ENCODE measurements around the gene ARFGAP3.

The ARFGAP3 gene

GRCh38 chr22:42820045-42820763 is 36.9 kb downstream of the ARFGAP3 start:
- peak; percentile 67 for DNase-seq (ENCODE audit: low spot score)

GRCh38 chr22:42819412-42820044 is 37.5 kb downstream of the ARFGAP3 start:
- DNase-seq (ENCODE audit: low spot score): no peak

- DNase-seq (ENCODE audit: low spot score): no peak
Observed at GRCh38 chr22:42817556-42817955, 39.5 kb downstream of the ARFGAP3 start.

- no peak for DNase-seq (ENCODE audit: low spot score)
Observed at GRCh38 chr22:42816336-42816735, 40.7 kb downstream of the ARFGAP3 start.

- no peak for DNase-seq (ENCODE audit: low spot score)
Observed at GRCh38 chr22:42814616-42815015, 42.5 kb downstream of the ARFGAP3 start.

GRCh38 chr22:42814215-42814614 is 42.9 kb downstream of the ARFGAP3 start:
- no peak for DNase-seq (ENCODE audit: low spot score)

GRCh38 chr22:42813501-42813900 is 43.6 kb downstream of the ARFGAP3 start:
- no peak for DNase-seq (ENCODE audit: low spot score)

- DNase-seq (ENCODE audit: low spot score): no peak
Observed at GRCh38 chr22:42811459-42811858, 45.6 kb downstream of the ARFGAP3 start.

- DNase-seq (ENCODE audit: low spot score): no peak
Observed at GRCh38 chr22:42808521-42808920, 48.6 kb downstream of the ARFGAP3 start.

- DNase-seq (ENCODE audit: low spot score): no peak
Observed at GRCh38 chr22:42807185-42807584, 49.9 kb downstream of the ARFGAP3 start.

GRCh38 chr22:42805998-42806830 is 50.9 kb downstream of the ARFGAP3 start:
- no peak for DNase-seq (ENCODE audit: low spot score)

- no peak for DNase-seq (ENCODE audit: low spot score)
Observed at GRCh38 chr22:42805016-42805997, 51.8 kb downstream of the ARFGAP3 start.

- DNase-seq (ENCODE audit: low spot score): no peak
Observed at GRCh38 chr22:42803389-42803788, 53.7 kb downstream of the ARFGAP3 start.

GRCh38 chr22:42801252-42802080 is 55.6 kb downstream of the ARFGAP3 start:
- DNase-seq (ENCODE audit: low spot score): no peak

GRCh38 chr22:42800451-42801251 is 56.4 kb downstream of the ARFGAP3 start:
- no peak for DNase-seq (ENCODE audit: low spot score)

- no peak for DNase-seq (ENCODE audit: low spot score)
Observed at GRCh38 chr22:42799461-42800405, 57.3 kb downstream of the ARFGAP3 start.

GRCh38 chr22:42799061-42799460 is 58.0 kb downstream of the ARFGAP3 start:
- DNase-seq (ENCODE audit: low spot score): no peak

GRCh38 chr22:42797011-42797410 is 60.1 kb downstream of the ARFGAP3 start:
- no peak for DNase-seq (ENCODE audit: low spot score)

- no peak for DNase-seq (ENCODE audit: low spot score)
Observed at GRCh38 chr22:42796081-42796480, 61.0 kb downstream of the ARFGAP3 start.

All from NAMALWA (cell line).